GM12874 (cell line): ENCODE measurements around the gene USP3.

Source experiments
- TF ChIP-seq, protein P1 (sequence below): IDR thresholded peaks from 2 replicates; pipeline ENCODE4 v1.5.1; 2011; ENCODE audit warnings: low read depth, mild to moderate bottlenecking, control low read depth, low read length, moderate library complexity; ENCODE audit not compliant: insufficient read depth

USP3 gene

DNA sequence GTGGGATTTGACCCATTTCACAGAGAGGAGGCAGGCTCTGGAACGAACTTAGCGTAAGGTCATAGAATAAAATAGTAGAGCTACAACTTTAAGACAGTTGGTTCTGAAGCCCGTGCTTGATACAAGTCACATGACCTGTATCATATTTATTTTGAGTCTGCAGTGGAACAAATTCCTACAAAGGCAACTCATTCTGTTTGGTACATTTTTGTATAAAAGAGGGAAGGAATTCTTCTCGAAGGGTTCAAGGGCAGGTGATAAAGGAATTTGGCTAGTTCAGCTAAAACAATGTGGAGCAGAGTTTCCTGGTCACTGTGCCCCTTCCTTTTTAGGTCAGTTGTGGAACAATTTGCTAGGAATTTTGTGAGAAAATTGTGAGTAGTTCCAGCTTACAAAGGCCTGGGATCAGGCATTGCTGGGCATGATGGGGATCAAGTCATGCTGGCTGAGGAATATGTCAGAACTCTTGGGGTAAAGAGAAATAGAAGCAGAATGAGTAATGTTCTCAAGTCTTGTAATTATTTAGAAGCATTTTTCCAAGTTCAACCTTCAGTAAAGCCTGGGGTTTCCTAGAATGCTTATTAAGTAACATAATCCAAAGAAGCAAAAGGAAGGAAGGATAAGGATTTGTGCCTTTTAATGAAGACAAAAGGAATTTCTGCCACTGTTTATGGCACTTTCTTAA is 19.1 kb downstream of the USP3 start:
- TF ChIP-seq, protein P1, sequence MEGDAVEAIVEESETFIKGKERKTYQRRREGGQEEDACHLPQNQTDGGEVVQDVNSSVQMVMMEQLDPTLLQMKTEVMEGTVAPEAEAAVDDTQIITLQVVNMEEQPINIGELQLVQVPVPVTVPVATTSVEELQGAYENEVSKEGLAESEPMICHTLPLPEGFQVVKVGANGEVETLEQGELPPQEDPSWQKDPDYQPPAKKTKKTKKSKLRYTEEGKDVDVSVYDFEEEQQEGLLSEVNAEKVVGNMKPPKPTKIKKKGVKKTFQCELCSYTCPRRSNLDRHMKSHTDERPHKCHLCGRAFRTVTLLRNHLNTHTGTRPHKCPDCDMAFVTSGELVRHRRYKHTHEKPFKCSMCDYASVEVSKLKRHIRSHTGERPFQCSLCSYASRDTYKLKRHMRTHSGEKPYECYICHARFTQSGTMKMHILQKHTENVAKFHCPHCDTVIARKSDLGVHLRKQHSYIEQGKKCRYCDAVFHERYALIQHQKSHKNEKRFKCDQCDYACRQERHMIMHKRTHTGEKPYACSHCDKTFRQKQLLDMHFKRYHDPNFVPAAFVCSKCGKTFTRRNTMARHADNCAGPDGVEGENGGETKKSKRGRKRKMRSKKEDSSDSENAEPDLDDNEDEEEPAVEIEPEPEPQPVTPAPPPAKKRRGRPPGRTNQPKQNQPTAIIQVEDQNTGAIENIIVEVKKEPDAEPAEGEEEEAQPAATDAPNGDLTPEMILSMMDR, result no peak

DNA sequence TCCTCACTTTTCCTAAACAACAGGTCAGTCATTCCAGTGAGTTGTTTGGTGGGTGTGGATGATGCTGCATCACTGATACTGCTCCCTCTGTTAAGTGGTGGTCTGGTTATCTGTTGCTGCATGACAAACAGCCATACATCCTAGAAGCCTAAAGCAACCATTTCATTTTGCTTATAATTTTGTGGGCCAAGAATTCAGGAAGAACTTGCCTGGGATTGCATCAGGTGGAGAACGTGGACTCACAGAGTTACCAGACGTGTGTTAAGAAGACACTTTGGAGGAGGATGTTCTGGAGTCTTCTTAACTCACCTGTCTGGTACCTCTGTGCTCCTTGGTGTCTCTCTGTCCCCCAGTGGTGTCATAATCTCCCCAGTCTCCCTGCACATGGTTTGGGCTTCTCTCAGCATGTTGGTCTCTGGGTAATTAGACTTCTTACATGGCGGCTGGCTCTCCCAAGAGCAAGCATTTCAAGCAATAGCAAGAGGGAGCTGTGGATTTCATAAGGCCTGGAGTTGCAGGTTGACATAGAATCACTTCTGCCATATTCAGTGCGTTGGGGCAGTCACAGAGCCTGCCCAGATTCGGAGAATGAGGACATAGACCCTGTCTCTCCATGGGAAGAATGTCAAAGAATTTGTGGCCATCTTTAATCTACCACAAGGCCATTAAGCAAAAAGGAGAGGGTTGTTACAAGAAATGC is 20.1 kb downstream of the USP3 start:
- TF ChIP-seq, protein P1, result no peak

DNA sequence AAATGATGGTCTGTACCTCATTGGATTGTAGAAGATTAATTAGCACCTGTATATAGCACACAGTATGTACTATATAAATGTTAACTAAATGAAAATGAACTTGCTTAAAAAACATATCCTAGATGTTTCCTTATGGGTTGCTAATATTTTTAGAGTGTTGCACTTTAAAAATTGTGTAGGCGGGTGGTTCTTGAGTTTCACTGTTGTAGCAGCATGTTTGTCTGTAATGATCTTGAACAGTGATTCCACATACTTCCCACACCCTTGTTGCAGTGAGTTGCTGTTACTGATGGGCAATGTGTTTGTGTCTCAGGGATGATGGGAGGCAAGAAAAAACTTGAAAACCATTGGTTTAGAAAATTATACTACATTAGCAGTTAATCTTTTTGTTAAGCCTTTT is 22.0 kb downstream of the USP3 start:
- TF ChIP-seq, protein P1, result no peak

DNA sequence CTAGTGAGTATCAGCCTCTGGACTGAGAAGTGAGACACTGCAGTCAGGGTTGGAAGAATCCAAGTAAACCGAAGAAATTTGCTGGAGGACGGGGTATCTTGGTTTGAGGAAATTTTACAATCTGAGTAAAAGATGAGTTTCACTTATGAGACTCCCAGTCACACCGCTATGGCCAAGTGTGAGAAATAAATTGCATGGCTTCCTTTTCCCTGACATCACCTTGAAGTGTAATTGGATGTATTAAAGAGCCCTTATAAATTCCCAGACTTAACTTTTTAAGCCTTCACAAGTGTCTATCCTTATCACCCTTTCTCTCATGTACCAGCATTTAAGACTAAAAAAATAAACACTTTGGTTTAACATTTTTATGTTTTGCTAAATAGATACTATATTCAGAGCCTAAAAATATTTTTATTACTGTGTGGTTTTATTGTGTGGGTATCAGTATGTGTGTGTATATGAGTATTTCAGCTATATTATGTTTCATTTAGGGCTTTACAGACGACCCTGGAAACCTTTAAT is 23.8 kb downstream of the USP3 start:
- TF ChIP-seq, protein P1, result no peak

DNA sequence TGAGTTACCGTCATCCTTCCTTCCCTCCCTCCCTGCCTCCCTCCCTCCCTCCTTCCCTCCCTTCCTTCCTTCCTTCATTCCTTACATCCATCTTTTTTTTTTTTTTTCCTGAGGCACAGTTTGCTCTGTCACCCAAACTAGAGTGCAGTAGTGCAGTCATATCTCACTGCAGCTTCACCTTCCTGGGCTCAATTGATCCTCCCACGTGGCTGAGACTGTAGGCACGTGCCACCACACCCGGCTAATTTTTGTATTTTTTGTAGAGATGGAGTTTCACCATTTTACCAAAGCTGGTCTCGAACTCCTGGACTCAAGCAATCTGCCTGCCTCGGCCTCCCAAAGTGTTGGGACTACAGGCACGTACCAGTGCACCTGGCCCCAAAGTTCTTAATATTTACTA is 25.8 kb downstream of the USP3 start:
- TF ChIP-seq, protein P1, result no peak

DNA sequence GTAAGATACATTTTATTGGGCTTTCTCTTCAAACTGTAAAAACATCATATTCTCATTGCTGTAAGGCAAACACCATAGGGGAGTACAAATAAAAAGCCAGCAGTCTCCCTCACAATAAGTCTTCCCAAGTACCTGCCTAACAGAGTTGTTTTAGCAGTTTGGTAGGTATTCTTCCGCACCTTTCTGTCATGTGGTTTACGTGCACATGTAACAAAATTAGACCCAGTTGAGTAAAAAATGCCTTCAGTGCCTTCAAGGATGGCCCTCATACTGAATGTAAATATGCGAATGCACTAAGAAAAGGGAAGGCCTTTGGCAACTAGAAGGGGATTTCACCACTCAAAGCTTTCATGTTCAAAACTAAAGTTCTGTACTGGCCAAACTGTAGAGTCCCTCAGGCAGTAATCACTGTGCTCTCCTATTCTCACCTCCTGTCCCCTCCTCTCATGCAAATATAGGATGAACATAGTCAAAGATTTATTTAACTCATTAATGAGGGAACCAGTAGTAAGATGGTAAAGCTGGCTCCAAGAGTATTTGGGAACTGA is 26.4 kb downstream of the USP3 start:
- TF ChIP-seq, protein P1, result no peak

DNA sequence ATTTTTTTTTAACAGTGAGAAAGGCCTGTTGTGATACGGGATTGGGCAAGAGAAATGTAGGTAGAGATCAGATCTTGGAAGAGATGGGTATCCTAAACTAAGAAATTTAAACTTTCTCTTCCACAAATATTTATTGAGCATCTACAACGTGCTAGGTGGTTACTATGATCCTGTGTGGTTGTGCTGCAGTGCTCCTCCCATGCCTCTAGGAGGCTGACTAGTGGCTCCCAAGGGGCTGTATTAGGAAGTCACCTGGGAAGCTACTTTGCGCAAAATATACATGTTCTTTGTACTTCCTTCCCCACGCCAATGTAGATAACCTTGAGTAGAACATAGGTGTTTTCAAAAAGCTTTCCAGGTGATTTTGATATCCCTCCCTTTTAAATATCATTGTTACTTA is 27.2 kb downstream of the USP3 start:
- TF ChIP-seq, protein P1, result peak; percentile 42; the same call in 1 of the 2 replicates
